ENCODE data around the gene DVL3. TPM values are rescaled to one million over a fixed set of nuclear protein-coding genes. Genes with fewer than 3 reads are reported as not detected.
A peak's percentile ranks its signal among the peaks of the same experiment; 100 is the strongest.

The DVL3 gene
- total RNA-seq, 1 experiment from 2014 or later: 76.2 TPM

- POLR2A ChIA-PET: no interaction called here
- H3K4me1 Mint-ChIP-seq: no peaks in the 10 kb centered on the region
- DNase-seq (ENCODE audit: low spot score): no peak
Observed at GRCh38 chr3:184200825-184201224, 45.6 kb downstream of the DVL3 start.

GRCh38 chr3:184203526-184203925 is 48.3 kb downstream of the DVL3 start:
- ATAC-seq: no peak
- no peak for DNase-seq (ENCODE audit: low spot score)
- Mint-ChIP-seq H3K4me3 (no peak overlapping the region), H3K9me3 (no peaks in the 10 kb centered on the region), H3K4me1 (no peaks in the 10 kb centered on the region), H3K27ac (no peak overlapping the region), H3K27me3 (ENCODE audit: low read depth) (no peaks in the 10 kb centered on the region), H3K36me3 (no peaks in the 10 kb centered on the region)
- ChIA-PET CTCF (interaction anchor here (1.5 kb wide), 1 partner anchor 24 kb away, joined by 3 read pairs; no protein-coding TSS in a partner anchor), POLR2A (interaction anchor here (0.5 kb wide), 1 partner anchor 11 kb away, joined by 9 read pairs; no protein-coding TSS in a partner anchor)
- TF ChIP-seq KAT7 (CRISPR knock-in tag; IDR thresholded peaks at IDR 0.05; ENCODE audit: borderline replicate concordance) (no peak), ARID4B (CRISPR knock-in tag; IDR thresholded peaks at IDR 0.05; ENCODE audit: borderline replicate concordance) (no peak), NFYB (CRISPR knock-in tag; conservative IDR thresholded peaks at IDR 0.05; ENCODE audit: low read depth) (no peak), NFATC4 (CRISPR knock-in tag; IDR thresholded peaks at IDR 0.05) (no peak), NR1H2 (CRISPR knock-in tag; IDR thresholded peaks at IDR 0.05) (no peak), TEAD4 (CRISPR knock-in tag; IDR thresholded peaks at IDR 0.05) (no peak), ZMAT4 (CRISPR knock-in tag; IDR thresholded peaks at IDR 0.05) (no peak), CREB1 (CRISPR knock-in tag; IDR thresholded peaks at IDR 0.05) (no peak), ZNF396 (CRISPR knock-in tag; IDR thresholded peaks at IDR 0.05; ENCODE audit: borderline replicate concordance) (no peak), ZNF416 (CRISPR knock-in tag; IDR thresholded peaks at IDR 0.05) (no peak)
- TF ChIP-seq, protein P1, sequence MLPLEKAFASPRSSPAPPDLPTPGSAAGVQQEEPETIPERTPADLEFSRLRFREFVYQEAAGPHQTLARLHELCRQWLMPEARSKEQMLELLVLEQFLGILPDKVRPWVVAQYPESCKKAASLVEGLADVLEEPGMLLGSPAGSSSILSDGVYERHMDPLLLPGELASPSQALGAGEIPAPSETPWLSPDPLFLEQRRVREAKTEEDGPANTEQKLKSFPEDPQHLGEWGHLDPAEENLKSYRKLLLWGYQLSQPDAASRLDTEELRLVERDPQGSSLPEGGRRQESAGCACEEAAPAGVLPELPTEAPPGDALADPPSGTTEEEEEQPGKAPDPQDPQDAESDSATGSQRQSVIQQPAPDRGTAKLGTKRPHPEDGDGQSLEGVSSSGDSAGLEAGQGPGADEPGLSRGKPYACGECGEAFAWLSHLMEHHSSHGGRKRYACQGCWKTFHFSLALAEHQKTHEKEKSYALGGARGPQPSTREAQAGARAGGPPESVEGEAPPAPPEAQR (CRISPR knock-in tag; IDR thresholded peaks at IDR 0.05): no peak
- TF ChIP-seq, protein P2, sequence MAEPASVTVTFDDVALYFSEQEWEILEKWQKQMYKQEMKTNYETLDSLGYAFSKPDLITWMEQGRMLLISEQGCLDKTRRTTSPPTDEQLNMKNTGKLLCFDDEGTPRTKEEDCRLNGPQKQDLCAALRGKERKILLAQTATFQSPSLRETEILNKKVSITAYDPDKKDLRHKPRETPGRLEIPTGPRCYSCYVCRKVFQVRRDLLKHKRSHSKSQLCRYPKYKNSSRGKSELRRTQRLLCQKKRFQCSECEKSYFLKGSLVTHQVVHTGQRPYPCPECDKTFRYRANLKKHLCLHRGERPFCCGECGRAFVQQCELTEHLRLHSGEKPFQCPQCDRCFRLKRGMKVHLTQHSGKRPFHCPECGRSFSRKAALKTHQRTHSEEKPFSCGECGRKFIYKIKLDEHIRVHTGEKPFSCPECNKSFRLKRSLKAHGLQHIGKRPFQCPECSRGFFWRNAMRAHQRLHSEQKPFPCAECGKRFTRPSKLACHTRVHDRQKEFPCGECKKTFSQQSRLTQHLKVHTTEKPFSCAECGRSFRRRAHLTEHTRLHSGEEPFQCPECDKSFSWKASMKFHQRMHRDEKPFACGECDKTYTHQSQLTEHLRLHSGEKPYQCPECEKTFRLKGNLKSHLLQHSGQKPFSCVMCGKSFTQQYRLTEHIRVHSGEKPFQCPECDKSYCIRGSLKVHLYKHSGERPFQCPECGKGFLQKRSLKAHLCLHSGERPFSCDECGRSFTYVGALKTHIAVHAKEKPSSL (CRISPR knock-in tag; conservative IDR thresholded peaks at IDR 0.05): no peak

More at GRCh38 chr3:184200825-184201224, 45.6 kb downstream of the DVL3 start:
- Mint-ChIP-seq H3K9me3 (no peaks in the 10 kb centered on the region), H3K4me3 (no peak overlapping the region), H3K36me3 (no peaks in the 10 kb centered on the region), H3K27me3 (ENCODE audit: low read depth) (no peaks in the 10 kb centered on the region), H3K27ac (no peak overlapping the region)
- CTCF ChIA-PET: interaction anchor here (0.6 kb wide), 1 partner anchor 20 kb away, joined by 4 read pairs; no protein-coding TSS in a partner anchor
- no peak for TF ChIP-seq MXD4 (CRISPR knock-in tag; IDR thresholded peaks at IDR 0.05; ENCODE audit: borderline replicate concordance)
- TF ChIP-seq, protein P3, sequence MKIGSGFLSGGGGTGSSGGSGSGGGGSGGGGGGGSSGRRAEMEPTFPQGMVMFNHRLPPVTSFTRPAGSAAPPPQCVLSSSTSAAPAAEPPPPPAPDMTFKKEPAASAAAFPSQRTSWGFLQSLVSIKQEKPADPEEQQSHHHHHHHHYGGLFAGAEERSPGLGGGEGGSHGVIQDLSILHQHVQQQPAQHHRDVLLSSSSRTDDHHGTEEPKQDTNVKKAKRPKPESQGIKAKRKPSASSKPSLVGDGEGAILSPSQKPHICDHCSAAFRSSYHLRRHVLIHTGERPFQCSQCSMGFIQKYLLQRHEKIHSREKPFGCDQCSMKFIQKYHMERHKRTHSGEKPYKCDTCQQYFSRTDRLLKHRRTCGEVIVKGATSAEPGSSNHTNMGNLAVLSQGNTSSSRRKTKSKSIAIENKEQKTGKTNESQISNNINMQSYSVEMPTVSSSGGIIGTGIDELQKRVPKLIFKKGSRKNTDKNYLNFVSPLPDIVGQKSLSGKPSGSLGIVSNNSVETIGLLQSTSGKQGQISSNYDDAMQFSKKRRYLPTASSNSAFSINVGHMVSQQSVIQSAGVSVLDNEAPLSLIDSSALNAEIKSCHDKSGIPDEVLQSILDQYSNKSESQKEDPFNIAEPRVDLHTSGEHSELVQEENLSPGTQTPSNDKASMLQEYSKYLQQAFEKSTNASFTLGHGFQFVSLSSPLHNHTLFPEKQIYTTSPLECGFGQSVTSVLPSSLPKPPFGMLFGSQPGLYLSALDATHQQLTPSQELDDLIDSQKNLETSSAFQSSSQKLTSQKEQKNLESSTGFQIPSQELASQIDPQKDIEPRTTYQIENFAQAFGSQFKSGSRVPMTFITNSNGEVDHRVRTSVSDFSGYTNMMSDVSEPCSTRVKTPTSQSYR (CRISPR knock-in tag; IDR thresholded peaks at IDR 0.05): no peak
- TF ChIP-seq CBFB (CRISPR knock-in tag; IDR thresholded peaks at IDR 0.05; ENCODE audit: low read depth): no peak
- TF ChIP-seq CREB1 (CRISPR knock-in tag; IDR thresholded peaks at IDR 0.05): no peak
- no peak for TF ChIP-seq ZNF671 (CRISPR knock-in tag; IDR thresholded peaks at IDR 0.05)
- no peak for TF ChIP-seq ATF6 (CRISPR knock-in tag; IDR thresholded peaks at IDR 0.05)
- no peak for TF ChIP-seq PRRX2 (CRISPR knock-in tag; IDR thresholded peaks at IDR 0.05)
- no peak for TF ChIP-seq SP1 (CRISPR knock-in tag; conservative IDR thresholded peaks at IDR 0.05)
- TF ChIP-seq TEAD1 (CRISPR knock-in tag; IDR thresholded peaks at IDR 0.05): no peak
- TF ChIP-seq ZNF121 (CRISPR knock-in tag; IDR thresholded peaks at IDR 0.05): no peak
- 0 out of 2 replicates have a peak, but pooled peaks have one; percentile 24 for ATAC-seq

All from WTC11 (cell line).